Psoas muscle (tissue), 8 donors: Measurements from ENCODE around the gene E2F1. TPM values are rescaled to one million over a fixed set of nuclear protein-coding genes. Genes with fewer than 3 reads are reported as not detected.

ENCODE experiments used
- ATAC-seq, 4 donors: fragments of 200-7000 bp; cut with Tn5 transposase; one replicate each; pipeline ENCODE4 v1.9.1; 2020; ENCODE audit warnings: moderate library complexity in 3 of 4, mild to moderate bottlenecking in 2 of 4
- DNase-seq, 2 donors: peaks; one replicate each; pipeline ENCODE4 v3.0.0-alpha.2; 2020
- H3K27ac ChIP-seq: fragments of 200-600 bp; one replicate; pipeline ENCODE4 v1.8.0; 2022
- H3K27me3 ChIP-seq, 3 donors: fragments of 200-600 bp in 1 of 3; one replicate each; pipeline versions ENCODE4 v1.6.1 to v1.8.0; 2013 to 2022; ENCODE audit warnings: low read length in 2 of 3, mild to moderate bottlenecking in 2 of 3, moderate library complexity in 1 of 3; ENCODE audit not compliant: insufficient read depth in 3 of 3
- H3K36me3 ChIP-seq, 2 donors: fragments of 200-600 bp in 1 of 2; one replicate each; pipeline versions ENCODE4 v1.6.1 to v1.8.0; 2013 to 2022; ENCODE audit warnings: low read depth in 1 of 2, mild to moderate bottlenecking in 1 of 2, moderate library complexity in 1 of 2; ENCODE audit not compliant: insufficient read depth in 1 of 2
- H3K4me1 ChIP-seq: fragments of 200-600 bp; one replicate; pipeline ENCODE4 v1.8.0; 2022
- H3K4me3 ChIP-seq: fragments of 200-600 bp; one replicate; pipeline ENCODE4 v1.8.0; 2022; ENCODE audit warnings: mild to moderate bottlenecking
- H3K9me3 ChIP-seq: fragments of 200-600 bp; one replicate; pipeline ENCODE4 v1.8.0; 2022
- CTCF ChIP-seq: fragments of 200-600 bp; IDR thresholded peaks from one replicate; pipeline ENCODE4 v1.8.0; 2022; ENCODE audit warnings: antibody characterized with exemption
- WGBS, 3 donors: extraction: QIAGEN DNeasy Blood & Tissue Kit; methylation state at CpG; one replicate each; pipeline versions ENCODE4 v1.1.6 to v1.1.7; 2013; 5-methylcytosine and 5-hydroxymethylcytosine counted together
- intact Hi-C, 2 donors: fragments of 100-400 bp; cut with DNase I; formaldehyde crosslinking; loops; one replicate each; pipeline versions ENCODE4 v1.11.0 to v1.14.2; 2022
- polyA plus RNA-seq, 3 donors: library from polyadenylated mRNA; stranded (reverse); fragments of 200-250 nt; gene quantifications; one replicate each; pipeline ENCODE4 v1.2.3, GENCODE V29; 2013
- total RNA-seq, 4 donors: library from RNA; stranded (reverse); fragmentation: NEBNext Ultra II Directional in 2 of 4; extraction: Animal tissue kit (Norgen Biotek cat#: 25700) in 2 of 4; gene quantifications; one replicate each; pipeline versions ENCODE4 v1.2.1 to v1.2.4, GENCODE V29; 2021 to 2023
- donor health status: healthy with polysubstance abuse.
- donor health status: DM: no; HTN: no; CAD: no; lungs with moderate emphysema.
- donor health status: Bipolar disorder and iron deficiency.
- donor health status: healthy.
- donor health status: DM: yes; HTN: yes; CAD: no.
- donor health status: DM: no; HTN: no; CAD: no.
- donor health status: DM: no; HTN: no; CAD: no.
- donor health status: DM: yes; HTN: yes; CAD: no.

E2F1 gene
- total and polyA plus RNA-seq, 7 donors: 0.73 to 6.5 (median 0.84) TPM

GRCh38 chr20:33658929-33659328, 27.3 kb downstream of the E2F1 start:
- H3K36me3 ChIP-seq: peaks cover 0 to 58% of the 10 kb centered on the region in 2 donors
- no peak for TF ChIP-seq CTCF
- no peaks in the 10 kb centered on the region for H3K9me3 ChIP-seq
- H3K27me3 ChIP-seq: no peaks in the 10 kb centered on the region
- WGBS, 3 donors: 91 to 99% (median 96%) methylated on average over 4 of the region's 4 CpGs
- DNase-seq (no peak), ATAC-seq (no peak)
- no peak overlapping the region for H3K4me3 ChIP-seq
- peaks cover 10% of the 10 kb centered on the region for H3K4me1 ChIP-seq
- intact Hi-C loops: no loop called here
- H3K27ac ChIP-seq: no peak overlapping the region

DNA sequence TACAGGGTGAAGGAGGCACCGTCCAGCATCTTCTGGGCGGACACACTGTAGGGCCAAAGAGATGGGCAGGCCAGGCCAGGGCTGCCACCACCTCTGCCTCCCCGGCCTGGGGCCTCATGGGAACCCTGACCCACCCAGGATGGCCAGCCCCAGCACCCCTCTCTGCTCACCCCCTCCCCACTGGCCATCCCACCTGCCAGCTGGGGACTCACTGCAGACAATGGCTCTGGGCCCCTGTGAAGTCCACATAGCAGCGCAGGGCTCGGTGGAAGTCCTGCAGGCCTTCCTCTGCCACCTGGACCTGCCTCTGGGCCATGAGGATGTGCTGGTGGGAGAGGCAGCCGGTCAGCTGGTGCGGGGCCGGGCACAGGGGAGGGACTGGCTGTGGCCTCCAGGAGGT, 27.7 kb downstream of the E2F1 start:
- no peak for TF ChIP-seq CTCF
- intact Hi-C loops: no loop called here
- DNase-seq (no peak), ATAC-seq (no peak)
- Histone ChIP-seq H3K9me3 (no peaks in the 10 kb centered on the region), H3K36me3 (peaks cover 0 to 58% of the 10 kb centered on the region in 2 donors), H3K4me1 (peaks cover 10% of the 10 kb centered on the region), H3K27ac (no peak overlapping the region), H3K4me3 (no peak overlapping the region), H3K27me3 (no peaks in the 10 kb centered on the region)
- WGBS, 3 donors: 90 to 95% (median 93%) methylated on average over 8 of the region's 8 CpGs

DNA sequence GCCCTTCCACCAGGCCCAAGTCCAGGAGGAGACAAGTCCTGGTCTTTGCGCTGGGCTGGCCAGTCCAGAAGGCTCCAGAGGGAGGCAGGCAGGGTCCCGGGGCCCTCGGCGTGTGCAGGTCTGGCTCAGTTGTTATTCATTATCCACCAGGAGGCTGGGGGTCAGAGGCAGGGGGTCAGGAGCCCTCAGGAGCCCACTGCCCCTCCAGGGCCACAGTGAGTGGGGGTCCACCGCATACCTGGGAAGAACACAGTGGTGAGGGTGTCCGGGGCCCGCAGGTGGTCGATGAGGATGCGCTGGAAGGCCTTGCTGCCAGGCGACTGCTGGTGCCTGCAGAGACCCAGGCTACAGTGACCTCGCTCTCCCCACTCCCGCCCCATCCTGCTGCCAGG, 28.5 kb downstream of the E2F1 start:
- Histone ChIP-seq H3K4me3 (no peak overlapping the region), H3K36me3 (peaks cover 0 to 58% of the 10 kb centered on the region in 2 donors), H3K27ac (no peak overlapping the region), H3K9me3 (no peaks in the 10 kb centered on the region), H3K4me1 (peaks cover 3% of the 10 kb centered on the region), H3K27me3 (no peaks in the 10 kb centered on the region)
- WGBS, 3 donors: 90 to 93% (median 91%) methylated on average over 11 to 12 of the region's 12 CpGs
- intact Hi-C loops: no loop called here
- TF ChIP-seq CTCF: no peak
- ATAC-seq (no peak), DNase-seq (no peak)

- Histone ChIP-seq H3K27ac (no peak overlapping the region), H3K27me3 (no peaks in the 10 kb centered on the region), H3K9me3 (no peaks in the 10 kb centered on the region), H3K4me1 (peaks cover 3% of the 10 kb centered on the region), H3K36me3 (peaks cover 0 to 58% of the 10 kb centered on the region in 2 donors), H3K4me3 (no peak overlapping the region)
- ATAC-seq: no peak
- TF ChIP-seq CTCF: no peak
- intact Hi-C loops: no loop called here
- WGBS, 3 donors: 90 to 95% (median 92%) methylated on average over 17 of the region's 17 CpGs
- DNase-seq: no peak
Measured at GRCh38 chr20:33656783-33657703, 29.1 kb downstream of the E2F1 start.
